Esophagus muscularis mucosa (tissue), 4 donors: ENCODE results near the gene KCTD1. TPM values are rescaled to one million over a fixed set of nuclear protein-coding genes. Genes with fewer than 3 reads are reported as not detected.

ENCODE experiments used
- DNase-seq: peaks from one replicate; pipeline ENCODE4 v3.0.0-alpha.2; 2017; ENCODE audit errors: extremely low spot score
- H3K27ac ChIP-seq, 4 donors: fragments of 200-600 bp; sonication (generic); replicated peaks in 1 of 4; 1 replicate in 3 of 4; 2 replicates in 1 of 4; pipeline ENCODE4 v1.5.1; 2016 to 2019; ENCODE audit warnings: mild to moderate bottlenecking in 1 of 4
- H3K27me3 ChIP-seq, 4 donors: fragments of 200-600 bp; sonication (generic); one replicate each; pipeline versions ENCODE4 v1.5.1 to v1.6.0; 2016 to 2019
- H3K36me3 ChIP-seq, 4 donors: fragments of 200-600 bp; sonication (generic); one replicate each; pipeline ENCODE4 v1.5.1; 2016 to 2019
- H3K4me1 ChIP-seq, 4 donors: fragments of 200-600 bp; sonication (generic); one replicate each; pipeline ENCODE4 v1.5.1; 2016 to 2019
- H3K4me3 ChIP-seq, 4 donors: fragments of 200-600 bp; sonication (generic); 1 replicate in 2 of 4; 2 replicates in 2 of 4; pipeline ENCODE4 v1.5.1; 2016 to 2019; ENCODE audit warnings: mild to moderate bottlenecking in 4 of 4, moderate library complexity in 1 of 4
- H3K9me3 ChIP-seq, 4 donors: fragments of 200-600 bp; sonication (generic); 1 replicate in 3 of 4; 2 replicates in 1 of 4; pipeline ENCODE4 v1.5.1; 2016 to 2019
- EP300 ChIP-seq: sonication (generic); formaldehyde crosslinking; IDR thresholded peaks from one replicate; pipeline ENCODE4 v1.6.1; 2017; ENCODE audit warnings: antibody characterized with exemption
- POLR2A ChIP-seq: fragments of 450-650 bp; IDR thresholded peaks from one replicate; pipeline ENCODE4 v1.6.1; 2017; ENCODE audit warnings: antibody characterized with exemption, moderate library complexity, mild to moderate bottlenecking, low read depth
- POLR2AphosphoS5 ChIP-seq, 2 donors: sonication (generic); formaldehyde crosslinking; IDR thresholded peaks; one replicate each; pipeline ENCODE4 v1.6.1; 2017; ENCODE audit warnings: antibody characterized with exemption in 2 of 2
- WGBS: methylation state at CpG from one replicate; pipeline ENCODE4 v1.1.5; 2018; 5-methylcytosine and 5-hydroxymethylcytosine counted together
- intact Hi-C: fragments of 100-400 bp; cut with DNase I; formaldehyde crosslinking; loops from one replicate; pipeline ENCODE4 v1.15.1; 2023
- total RNA-seq, 4 donors: library from RNA; depleted of rRNA; stranded (reverse); fragments of >200 nt; gene quantifications; one replicate each; pipeline versions ENCODE4 v1.1.0 to v1.2.1, GENCODE V29; 2016
- TF ChIP-seq, protein P1 (sequence below), 3 experiments: fragments of 200-600 bp in 2 of 3; fragments of 450-650 bp in 1 of 3; sonication (generic) in 2 of 3; IDR thresholded peaks; one replicate each; pipeline ENCODE4 v1.5.1; 2017 to 2019; ENCODE audit warnings: antibody characterized with exemption in 3 of 3, mild to moderate bottlenecking in 2 of 3, moderate library complexity in 1 of 3

KCTD1 gene
- total RNA-seq, 4 donors from 2014 or later = 7.1 to 17.6 (median 12.7) TPM

DNA sequence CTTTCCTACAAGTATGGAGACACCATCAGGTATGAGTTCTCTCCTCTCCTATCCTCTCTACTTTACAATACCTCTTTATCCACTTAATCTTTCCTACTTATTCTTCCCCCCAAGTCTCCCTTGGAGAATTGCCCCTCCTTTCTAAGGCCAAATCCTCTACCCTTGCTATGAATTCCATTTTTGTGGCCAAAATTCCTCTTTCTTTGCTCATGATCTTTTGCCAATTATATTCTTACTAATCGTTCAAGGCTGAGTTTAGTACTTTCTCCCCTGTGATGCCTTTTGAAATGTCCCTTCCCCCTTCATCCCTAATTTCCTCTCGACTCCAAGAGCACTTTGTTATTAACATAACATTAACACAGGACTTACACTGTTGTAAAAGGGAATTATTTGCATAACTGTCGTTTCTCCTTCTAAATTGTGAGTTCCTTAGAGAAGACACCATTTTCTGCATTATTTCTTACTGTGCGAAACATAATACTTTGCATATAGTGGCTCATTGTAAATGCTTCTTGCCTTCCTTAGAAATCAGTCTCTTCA, 133.4 kb downstream of the KCTD1 start:
- Histone ChIP-seq H3K27me3 (no peaks in the 10 kb centered on the region), H3K36me3 (no peaks in the 10 kb centered on the region)

DNA sequence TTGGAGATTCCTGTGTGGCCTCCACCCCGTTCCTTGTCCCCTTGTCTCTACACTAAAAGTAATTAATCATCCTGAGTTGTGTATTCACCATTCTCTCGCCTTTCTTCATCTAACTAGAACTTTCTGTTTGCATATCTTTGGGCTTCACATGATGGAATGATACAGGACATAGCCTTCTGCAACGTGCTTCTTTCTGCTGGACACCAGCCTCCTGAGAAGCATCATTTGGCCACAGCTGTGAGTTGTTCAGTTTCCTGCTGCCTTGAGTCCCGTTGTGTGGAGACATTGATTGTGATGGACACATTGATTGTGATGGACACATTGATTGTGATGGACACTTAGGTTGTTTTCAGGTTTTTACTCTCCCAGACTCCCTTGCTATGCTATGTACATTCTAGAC, 139.3 kb downstream of the KCTD1 start:
- Histone ChIP-seq H3K27me3 (no peaks in the 10 kb centered on the region), H3K36me3 (no peaks in the 10 kb centered on the region), H3K4me3 (no peak overlapping the region), H3K9me3 (no peaks in the 10 kb centered on the region), H3K4me1 (no peaks in the 10 kb centered on the region), H3K27ac (no peak overlapping the region)
- WGBS = 72% methylated on average over 4 of the region's 4 CpGs
- intact Hi-C loops = no loop called here
- TF ChIP-seq, protein P1, sequence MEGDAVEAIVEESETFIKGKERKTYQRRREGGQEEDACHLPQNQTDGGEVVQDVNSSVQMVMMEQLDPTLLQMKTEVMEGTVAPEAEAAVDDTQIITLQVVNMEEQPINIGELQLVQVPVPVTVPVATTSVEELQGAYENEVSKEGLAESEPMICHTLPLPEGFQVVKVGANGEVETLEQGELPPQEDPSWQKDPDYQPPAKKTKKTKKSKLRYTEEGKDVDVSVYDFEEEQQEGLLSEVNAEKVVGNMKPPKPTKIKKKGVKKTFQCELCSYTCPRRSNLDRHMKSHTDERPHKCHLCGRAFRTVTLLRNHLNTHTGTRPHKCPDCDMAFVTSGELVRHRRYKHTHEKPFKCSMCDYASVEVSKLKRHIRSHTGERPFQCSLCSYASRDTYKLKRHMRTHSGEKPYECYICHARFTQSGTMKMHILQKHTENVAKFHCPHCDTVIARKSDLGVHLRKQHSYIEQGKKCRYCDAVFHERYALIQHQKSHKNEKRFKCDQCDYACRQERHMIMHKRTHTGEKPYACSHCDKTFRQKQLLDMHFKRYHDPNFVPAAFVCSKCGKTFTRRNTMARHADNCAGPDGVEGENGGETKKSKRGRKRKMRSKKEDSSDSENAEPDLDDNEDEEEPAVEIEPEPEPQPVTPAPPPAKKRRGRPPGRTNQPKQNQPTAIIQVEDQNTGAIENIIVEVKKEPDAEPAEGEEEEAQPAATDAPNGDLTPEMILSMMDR (IDR thresholded peaks at IDR 0.05) = no peak
- TF ChIP-seq POLR2AphosphoS5 (IDR thresholded peaks at IDR 0.05) (no peak), EP300 (no peak), POLR2A (no peak)
- DNase-seq = no peak

More for the DNA sequence above, 133.4 kb downstream of the KCTD1 start:
- Histone ChIP-seq H3K9me3 (no peaks in the 10 kb centered on the region), H3K4me1 (no peaks in the 10 kb centered on the region), H3K4me3 (no peak overlapping the region), H3K27ac (no peak overlapping the region)
- TF ChIP-seq EP300 = no peak
- no peak for TF ChIP-seq POLR2A
- TF ChIP-seq, protein P1 (IDR thresholded peaks at IDR 0.05) = no peak
- TF ChIP-seq POLR2AphosphoS5 (IDR thresholded peaks at IDR 0.05) = no peak
- intact Hi-C loops = no loop called here
- DNase-seq = no peak
- 47% methylated on average over 4 of the region's 4 CpGs for WGBS

DNA sequence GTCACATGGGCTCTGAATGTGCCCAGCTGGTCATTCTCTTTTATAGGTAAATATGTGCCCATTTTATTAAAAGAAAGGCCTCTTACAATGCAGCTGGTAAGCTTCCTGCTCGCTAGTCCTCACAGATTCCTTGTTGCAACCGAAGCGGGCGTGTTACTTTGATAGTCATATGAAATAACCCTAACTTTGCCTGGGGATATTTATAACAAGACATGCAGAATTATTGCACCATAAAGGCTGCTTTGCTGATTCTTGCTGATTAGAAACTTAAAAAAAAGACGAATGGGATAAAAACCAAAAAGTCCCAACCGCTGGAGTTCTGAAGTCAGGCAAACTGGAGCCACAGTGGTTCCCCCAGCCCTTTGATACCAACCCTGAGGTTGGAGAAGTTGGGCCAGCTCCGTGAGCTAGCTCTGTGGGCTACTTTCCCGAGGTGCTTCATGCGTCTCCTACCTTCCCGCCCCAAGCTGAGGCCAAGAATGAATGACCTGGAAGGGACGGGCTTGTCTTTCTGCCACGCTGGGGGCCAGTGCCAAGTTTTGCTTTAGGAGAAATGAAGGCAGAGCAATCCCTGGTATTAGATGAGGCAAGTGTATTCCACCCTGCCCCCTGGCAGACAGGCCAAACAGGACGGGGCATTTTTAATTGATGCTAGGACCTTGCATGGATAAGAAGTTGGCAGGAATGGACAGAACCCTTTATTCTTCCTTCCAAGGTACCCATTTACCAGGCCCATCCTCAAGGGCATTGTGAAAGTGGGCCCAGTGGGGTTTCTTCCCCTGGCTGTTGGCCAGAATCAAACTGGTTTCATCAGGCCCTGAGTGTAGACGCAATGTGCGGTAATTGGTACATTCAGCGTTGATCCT, 140.4 kb downstream of the KCTD1 start:
- Histone ChIP-seq H3K27ac (no peak overlapping the region), H3K27me3 (no peaks in the 10 kb centered on the region), H3K4me1 (no peaks in the 10 kb centered on the region), H3K36me3 (no peaks in the 10 kb centered on the region), H3K9me3 (no peaks in the 10 kb centered on the region), H3K4me3 (no peak overlapping the region)
- intact Hi-C loops = no loop called here
- TF ChIP-seq, protein P1 (IDR thresholded peaks at IDR 0.05) = no peak
- TF ChIP-seq POLR2AphosphoS5 (IDR thresholded peaks at IDR 0.05) (no peak), POLR2A (no peak), EP300 (no peak)
- DNase-seq = no peak
- WGBS = 89% methylated on average over 13 of the region's 16 CpGs

- 83% methylated on average over 15 of the region's 15 CpGs for WGBS
- no peaks in the 10 kb centered on the region for H3K36me3 ChIP-seq
- no peaks in the 10 kb centered on the region for H3K9me3 ChIP-seq
- DNase-seq = no peak
- H3K4me3 ChIP-seq = no peak overlapping the region
- no peaks in the 10 kb centered on the region for H3K27me3 ChIP-seq
- intact Hi-C loops = no loop called here
- TF ChIP-seq, protein P1 (IDR thresholded peaks at IDR 0.05) = no peak
- no peak for TF ChIP-seq EP300
- no peak for TF ChIP-seq POLR2A
- TF ChIP-seq POLR2AphosphoS5 (IDR thresholded peaks at IDR 0.05) = no peak
- no peaks in the 10 kb centered on the region for H3K4me1 ChIP-seq
- H3K27ac ChIP-seq = no peak overlapping the region
These were observed 141.4 kb downstream of the KCTD1 start for GRCh38 chr18:26406854-26407517.
